NCI-H2196 treated with DMSO at 0.1 percent for 48 hours (cell line): Measurements from ENCODE around the gene TULP4.
"Not testable (repeated sequence)": the region's sequence is repeated elsewhere in the genome, so short reads cannot be mapped to it uniquely, and the experiment has no call there.

Experiments
- DNase-seq: peaks from one replicate; lab custom pipeline; 2025; ENCODE audit not compliant: unreplicated experiment; lab: John Stamatoyannopoulos, UW

Gene TULP4

DNA sequence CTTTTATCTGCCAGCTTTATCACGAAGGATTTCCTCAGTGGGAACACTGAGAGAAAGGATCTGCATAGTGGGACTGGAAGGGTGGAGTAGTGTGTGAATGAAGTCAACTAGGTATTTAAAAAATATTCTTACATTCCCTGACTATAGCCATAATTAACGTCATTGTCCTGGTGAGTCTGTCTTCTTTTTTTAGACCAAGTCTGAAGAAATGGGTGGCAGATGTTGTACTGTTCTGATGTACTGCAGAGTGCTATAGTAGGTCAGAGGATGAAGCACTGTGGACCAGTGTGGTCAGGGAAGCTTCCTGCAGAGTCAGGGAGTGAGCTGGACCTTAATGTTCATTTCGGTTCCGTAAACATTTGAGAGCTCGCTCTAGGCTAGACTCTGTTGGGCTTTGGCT is 11.9 kb downstream of the TULP4 start:
- DNase-seq, result no peak

DNA sequence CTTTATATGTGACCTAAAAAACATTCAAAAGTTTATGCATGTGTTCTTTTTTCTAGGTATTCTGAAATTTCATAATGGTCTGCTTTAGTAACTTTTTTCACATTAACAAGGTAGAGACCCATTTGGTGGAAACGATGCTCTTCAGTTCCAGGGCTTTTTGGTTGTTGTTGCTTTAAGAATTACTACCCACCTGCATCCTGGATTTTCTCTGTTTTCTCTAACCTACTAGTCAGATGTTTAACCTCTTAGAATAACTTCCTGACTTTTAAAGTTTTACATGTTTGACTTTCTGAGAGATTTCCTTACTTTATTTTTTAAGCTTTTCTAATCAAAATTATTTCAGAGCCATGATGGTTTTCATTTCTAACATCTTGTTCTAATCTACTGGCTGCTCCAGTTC is 14.9 kb downstream of the TULP4 start:
- DNase-seq, result no peak

DNA sequence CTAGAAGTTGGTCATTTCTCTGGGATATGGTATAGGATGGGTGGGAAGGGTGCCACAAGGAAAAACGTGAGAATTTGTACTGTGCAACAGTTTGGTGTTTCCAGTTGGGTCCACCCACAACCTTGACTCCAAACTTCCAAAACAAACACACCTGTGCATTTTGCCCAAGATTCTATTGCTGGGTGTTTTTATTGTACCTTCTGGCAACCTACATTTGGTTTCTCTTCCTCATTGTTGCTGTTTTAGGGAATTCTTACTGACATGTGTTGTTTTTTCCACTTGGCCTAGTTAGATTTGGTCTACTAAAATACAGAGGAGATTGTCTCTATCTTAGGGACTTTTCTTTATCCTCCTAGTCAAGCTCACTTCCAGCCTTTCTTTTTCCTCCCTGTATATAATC is 16.7 kb downstream of the TULP4 start:
- DNase-seq, result no peak

DNA sequence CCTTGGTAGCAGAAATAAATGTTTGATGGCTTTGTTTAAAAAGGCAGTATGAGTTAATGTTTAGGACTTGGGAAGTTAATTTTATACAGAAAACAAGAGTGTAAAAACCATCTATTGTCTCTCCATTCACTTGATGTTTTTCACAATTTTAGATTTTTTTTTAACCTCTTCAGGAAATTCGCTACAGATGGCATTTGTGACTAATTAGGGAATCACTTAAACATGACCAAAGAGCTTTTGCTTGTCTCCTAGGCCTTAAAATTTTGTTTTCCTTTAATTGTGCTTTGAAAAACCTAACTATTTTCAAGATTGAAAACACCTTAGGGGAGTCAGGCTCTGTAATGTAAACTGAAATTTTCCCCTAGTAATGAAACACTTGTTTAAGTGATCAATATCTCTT is 17.3 kb downstream of the TULP4 start:
- no peak for DNase-seq

DNA sequence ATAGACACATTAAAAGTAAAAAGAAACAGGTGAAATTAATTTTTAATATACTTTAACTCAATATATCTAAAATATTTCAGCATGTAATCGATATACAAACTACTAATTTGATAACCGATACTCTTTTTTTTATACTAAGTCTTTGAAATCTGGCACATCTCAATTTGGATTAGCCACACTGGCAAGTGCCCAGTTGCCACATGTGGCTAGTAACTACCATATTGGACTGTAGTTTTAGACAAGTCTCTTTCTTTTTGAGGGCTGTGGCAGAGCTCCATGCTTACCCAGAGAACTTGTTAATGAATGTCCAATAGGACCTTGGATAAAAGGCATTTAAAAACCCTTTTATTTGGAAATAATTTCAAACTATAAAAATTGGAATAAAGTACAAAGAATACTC is 17.8 kb downstream of the TULP4 start:
- DNase-seq, result no peak

DNA sequence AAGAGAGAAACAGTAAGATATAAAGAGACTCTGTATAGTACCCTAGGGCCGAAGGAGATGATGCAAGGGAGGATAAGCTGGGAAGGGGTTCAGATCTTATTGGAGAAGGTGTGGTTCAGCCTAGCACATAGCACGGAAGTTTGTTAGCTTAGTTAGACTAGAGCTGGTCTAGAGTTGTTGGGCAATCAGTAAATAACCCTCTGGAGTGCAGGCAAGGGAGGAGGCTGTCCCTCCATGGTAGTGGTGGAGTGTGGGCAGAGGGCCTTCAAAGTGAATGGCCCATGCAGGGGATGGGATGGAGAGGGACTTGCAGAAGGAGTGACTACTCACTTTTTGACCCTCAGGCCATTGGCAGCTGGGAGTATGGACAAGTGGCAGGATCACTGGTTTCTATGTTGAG is 20.0 kb downstream of the TULP4 start:
- no peak for DNase-seq

DNA sequence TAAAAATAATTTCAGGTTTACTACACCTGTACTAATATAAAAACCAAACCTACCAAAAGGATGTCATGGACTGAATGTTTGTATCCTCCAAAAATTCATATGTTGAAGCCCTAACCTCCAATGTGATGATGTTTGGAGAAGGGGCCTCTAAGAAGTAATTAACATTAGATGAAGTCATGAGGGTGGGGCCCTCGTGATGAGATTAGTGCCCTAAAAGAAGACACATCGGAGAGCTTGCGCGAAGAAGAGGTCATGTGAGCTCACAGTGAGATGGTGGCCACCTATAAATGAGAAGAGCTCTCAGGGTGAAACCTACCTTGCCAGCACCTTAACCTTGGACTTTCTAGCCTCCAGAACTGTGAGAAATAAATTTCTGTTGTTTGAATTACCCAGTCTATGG is 20.8 kb downstream of the TULP4 start:
- no peak for DNase-seq

DNA sequence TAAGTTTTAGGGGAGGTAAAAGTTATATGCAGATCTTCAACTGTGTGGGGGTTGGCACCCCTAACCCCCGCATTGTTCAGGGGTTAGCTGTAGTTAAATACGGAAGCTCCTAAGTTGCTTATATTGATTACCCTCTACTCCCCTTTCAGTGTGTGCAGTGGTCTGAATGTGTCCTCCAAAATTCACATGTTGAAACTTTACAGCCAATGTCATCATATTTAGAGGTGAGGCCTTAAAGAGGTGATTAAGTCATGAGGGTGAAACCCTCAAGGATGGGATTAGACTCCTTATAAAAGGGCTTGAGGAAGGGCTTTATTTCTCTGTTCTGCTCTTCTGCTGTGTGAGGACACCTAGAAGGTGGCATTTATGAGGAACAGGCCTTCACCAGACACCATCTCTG is 22.3 kb downstream of the TULP4 start:
- DNase-seq, result no peak

DNA sequence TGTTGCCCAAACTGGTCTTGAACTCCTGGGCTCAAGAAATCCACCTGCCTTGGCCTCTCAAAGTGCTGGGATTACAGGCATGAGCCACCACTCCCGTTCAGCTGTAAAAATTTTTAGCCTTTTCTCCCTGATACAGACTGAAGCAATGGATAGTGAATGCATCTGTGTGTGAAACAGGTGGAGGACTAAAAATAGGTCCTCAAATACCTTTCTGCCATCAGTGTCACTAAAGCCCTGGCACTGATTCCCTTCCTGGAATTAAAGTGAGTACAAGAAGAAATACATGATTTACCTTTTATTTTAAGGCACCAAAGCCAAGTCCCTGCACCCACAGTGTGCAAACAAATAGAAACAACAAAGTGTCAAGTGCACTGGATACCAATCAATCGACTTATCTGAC is 25.1 kb downstream of the TULP4 start:
- DNase-seq, result no peak

DNA sequence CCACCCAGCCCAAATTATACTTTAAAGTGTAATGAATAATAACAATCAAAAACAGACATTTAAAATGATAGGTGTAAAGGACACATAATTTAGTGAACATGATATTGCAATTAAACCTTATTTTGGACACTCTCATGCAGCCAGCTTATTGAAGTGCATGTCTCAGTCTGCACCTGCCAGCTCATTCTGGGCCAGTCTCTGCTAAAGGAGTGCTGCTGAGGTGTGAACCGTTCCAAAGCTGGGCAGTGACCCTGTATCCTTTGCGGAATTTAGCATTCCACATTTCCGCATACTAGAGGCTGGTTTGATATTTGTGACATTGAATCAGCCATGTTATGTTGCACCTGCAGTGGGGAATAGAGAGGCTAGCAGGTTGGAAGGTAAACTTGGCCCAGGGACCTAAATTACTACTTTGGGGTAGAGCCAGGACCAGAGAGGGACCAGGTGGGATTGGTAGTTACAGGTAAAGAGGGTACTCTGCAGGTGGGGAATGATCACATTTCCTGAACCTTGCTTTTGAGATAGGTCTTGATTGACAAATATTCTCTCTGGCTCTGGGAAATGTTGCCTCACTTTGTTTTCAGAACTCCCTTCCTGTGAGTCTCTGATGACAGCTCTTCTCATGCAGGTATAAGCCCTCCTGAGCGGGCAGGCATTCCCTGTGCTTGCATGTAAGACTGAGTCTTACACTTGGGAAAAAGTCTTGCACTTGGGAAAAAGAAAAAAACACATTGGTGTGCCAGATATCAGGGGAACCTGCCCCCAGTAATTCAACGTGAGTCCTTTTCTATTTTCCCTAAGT is 26.2 kb downstream of the TULP4 start:
- DNase-seq, result no peak

DNA sequence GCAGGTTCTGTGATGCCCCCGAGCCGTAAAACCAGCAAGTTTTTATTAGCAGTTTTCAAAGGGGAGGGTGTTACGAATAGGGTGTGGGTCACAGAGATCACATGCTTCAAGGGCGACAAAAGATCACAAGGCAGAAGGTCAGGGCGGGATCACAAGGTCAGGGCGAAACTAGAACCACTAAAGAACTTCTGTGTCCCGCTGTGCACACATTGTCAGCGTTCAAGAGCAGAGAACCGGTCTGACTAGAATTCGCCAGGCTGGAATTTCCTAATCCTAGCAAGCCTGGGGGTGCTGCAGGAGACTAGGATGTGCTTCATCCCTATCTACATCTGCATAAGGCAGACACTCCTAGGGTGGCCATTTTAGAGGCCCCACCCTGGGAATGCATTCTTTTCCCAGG is 26.9 kb downstream of the TULP4 start:
- DNase-seq, result not testable (repeated sequence)

DNA sequence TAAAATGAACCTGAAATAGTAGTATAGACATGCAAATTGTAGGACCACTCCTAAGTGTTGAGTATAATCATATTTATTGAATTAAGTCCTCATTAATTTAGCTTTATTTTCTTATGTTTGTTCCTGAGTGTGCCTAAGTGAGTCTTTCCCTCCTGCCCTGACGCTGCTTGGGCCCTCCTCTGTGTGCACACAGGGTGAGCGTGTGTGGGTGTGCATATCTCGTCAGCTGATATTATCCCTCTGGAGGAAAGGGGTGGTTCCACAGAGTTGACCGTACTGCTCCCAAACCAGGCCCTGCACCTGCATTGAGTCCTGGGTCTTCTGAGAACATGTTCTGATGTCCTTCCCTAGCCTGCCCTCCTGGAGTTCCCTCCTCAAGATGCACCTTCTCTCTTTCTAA is 28.0 kb downstream of the TULP4 start:
- no peak for DNase-seq

DNA sequence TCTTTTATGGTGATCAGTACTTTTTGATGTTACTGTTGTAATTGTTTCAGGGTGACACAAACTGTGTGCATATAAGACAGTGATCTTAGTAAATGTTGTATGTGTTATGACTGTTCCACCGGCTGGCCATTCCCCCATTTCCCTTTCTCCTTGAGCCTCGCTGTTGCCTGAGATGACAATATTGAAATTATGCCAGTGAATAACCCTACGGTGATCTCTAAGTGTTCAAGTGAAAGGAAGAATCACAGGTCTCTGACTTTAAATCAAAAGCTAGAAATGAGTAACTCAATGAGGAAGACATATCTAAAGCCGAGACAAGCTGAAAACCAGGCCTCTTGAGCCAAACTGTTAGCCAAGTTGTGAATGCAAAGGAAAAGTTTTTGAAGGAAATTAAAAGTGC is 32.3 kb downstream of the TULP4 start:
- DNase-seq, result no peak

DNA sequence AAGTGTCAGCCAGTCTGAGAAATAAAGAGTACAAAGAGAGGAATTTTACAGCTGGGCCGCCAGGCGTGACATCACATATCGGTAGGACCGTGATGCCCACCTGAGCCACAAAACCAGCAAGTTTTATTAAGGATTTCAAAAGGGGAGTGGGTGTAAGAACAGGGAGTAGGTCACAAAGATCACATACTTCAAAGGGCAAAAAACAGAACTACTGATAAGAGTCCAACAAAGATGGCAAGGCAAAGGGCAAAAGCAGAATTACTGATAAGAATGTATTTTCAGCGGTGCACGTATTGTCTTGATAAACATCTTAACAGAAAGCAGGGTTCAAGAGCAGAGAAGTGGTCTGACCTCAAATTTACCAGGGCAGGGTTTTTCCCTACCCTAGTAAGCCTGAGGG is 33.2 kb downstream of the TULP4 start:
- not testable (repeated sequence) for DNase-seq

DNA sequence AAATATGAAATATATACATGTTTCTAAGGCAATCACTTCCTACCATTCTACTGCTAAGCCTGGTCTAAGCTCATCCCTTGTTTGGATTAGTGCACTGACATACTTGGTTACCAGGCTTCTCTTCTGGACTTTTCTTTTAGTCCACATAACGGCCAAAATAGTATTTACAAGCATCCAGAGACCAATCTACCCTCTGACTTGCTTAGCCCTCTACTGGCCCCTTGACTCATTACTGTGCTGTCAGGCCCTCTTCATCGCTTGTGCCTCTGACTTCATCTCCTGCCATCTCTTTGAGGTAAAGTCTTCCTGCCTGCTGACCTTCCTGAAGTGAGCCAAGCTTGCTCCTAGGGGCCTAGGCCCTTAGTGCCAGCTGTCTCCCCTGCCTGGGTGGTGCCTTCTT is 35.1 kb downstream of the TULP4 start:
- DNase-seq, result no peak

DNA sequence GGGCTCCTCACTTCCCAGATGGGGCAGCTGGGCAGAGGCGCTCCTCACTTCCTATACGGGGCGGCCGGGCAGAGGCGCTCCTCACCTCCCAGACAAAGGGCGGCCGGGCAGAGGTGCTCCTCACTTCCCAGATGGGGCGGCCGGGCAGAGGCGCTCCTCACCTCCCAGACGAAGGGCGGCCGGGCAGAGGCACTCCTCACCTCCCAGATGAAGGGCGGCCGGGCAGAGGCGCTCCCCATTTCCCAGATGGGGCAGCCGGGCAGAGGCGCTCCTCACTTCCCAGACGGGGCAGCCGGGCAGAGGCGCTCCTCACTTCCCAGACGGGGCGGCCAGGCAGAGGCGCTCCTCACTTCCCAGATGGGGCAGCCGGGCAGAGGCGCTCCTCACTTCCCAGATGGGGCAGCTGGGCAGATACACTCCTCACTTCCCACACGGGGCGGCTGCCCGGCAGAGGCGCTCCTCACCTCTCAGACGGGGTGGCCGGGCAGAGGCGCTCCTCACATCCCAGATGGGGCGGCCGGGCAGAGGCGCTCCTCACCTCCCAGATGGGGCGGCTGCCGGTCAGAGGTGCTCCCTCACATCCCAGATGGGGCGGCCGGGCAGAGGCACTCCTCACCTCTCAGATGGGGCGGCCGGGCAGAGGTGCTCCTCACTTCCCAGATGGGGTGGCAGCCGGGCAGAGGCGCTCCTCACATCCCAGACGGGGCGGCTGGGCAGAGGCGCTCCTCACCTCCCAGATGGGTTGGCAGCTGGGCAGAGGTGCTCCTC is 36.7 kb downstream of the TULP4 start:
- DNase-seq, result not testable (repeated sequence)

DNA sequence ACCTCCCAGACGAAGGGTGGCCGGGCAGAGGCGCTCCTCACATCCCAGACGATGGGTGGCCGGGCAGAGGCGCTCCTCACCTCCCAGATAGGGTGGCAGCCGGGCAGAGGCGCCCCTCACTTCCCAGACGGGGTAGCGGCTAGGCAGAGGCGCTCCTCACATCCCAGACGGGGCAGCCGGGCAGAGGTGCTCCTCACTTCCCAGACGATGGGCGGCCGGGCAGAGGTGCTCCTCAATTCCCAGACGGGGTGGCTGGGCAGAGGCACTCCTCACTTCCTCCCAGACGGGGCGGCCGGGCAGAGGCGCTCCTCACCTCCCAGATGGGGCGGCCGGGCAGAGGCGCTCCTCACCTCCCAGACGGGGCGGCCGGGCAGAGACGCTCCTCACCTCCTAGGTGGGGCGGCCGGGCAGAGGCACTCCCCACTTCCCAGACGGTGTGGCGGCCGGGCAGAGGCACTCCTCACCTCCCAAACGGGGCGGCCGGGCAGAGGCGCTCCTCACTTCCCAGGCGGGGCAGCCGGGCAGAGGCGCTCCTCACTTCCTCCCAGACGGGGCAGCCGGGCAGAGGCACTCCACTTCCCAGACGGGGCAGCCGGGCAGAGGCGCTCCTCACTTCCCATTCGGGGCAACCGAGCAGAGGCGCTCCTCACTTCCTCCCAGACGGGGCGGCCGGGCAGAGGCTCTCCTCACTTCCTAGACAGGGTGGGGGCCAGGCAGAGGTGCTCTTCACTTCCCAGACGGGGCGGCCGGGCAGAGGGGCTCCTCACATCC is 37.4 kb downstream of the TULP4 start:
- DNase-seq, result not testable (repeated sequence)

DNA sequence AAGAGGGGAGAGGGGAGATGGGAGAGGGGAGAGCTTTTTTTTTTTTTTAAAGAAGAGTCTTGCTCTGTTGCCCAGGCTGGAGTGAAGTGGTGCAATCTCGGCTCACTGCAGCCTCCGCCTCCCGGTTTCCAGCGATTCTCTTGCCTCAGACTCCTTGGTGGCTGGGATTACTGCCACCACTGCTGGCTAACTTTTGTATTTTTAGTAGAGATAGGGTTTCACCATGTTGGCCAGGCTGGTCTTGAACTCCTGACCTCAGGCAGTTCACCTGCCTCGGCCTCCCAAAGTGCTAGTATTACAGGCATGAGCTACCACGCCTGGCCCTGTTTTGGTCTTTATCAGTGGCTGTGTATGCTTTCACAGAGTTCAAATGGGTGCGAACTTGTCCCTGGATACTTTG is 38.5 kb downstream of the TULP4 start:
- not testable (repeated sequence) for DNase-seq

DNA sequence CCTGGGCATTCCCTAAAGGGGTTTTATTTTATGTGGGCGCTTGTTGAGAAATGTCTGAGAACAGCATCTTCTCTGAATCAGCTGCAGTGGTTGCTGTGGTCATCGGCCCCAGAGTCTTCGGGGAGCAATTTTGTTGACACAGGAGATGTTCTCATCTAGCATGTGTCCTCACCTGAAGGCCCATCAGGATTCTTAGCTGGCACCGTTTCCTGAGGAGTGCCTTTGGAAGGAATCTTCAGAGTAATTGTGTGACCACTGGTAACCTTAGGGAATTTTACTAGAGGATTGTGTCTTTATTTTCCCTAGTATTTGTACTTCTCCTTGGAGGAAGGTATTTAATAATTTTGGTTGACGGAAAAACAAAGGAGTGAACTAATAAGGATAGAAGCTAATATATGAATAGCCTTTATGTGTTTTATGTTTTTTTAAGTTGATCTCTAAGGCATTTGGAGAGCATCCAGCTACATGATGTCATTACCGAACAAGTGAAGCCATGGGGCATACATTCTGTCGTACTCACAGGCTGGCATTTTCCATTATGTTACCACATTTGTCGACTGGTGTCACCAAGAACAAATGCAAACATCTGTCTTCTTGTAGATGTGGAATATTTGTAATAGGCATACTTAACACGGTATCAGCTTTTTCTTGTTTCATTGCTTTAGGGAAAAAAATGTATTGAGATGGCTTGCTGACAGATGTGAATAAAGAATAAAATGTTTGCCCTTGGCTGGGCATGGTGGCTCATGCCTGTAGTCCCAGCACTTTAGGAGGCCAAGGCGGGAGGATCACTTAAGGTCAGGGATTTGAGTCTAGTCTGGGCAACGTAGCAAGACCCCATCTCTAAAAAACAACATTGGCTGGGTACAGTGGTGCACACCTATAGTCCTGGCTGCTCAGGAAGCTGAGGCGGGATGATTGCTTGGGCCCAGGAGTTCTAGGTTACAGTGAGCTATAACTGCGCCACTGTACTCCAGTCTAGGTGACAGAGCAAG is 41.9 kb downstream of the TULP4 start:
- DNase-seq, result no peak
